DND-41 (cell line): Measurements from ENCODE around the gene WNT5A.

Experiments
- ATAC-seq: fragments of 200-7000 bp; cut with Tn5 transposase; 3 replicates; pipeline ENCODE4 v1.9.1; 2021; ENCODE audit warnings: low read depth; ENCODE audit not compliant: insufficient read depth
- DNase-seq: peaks from one replicate; pipeline ENCODE4 v3.0.0-alpha.2; 2020
- H2AFZ ChIP-seq: 2 replicates; pipeline ENCODE4 v1.6.0; 2012; ENCODE audit warnings: low read depth, low read length
- H3K27ac ChIP-seq: 2 replicates; pipeline ENCODE4 v1.5.1; 2012; ENCODE audit warnings: low read length, inconsistent platforms
- H3K27me3 ChIP-seq: fragments of 200-600 bp; sonication (generic); 2 replicates; pipeline ENCODE4 v1.6.0; 2012; ENCODE audit warnings: low read length, mild to moderate bottlenecking, inconsistent platforms; ENCODE audit not compliant: insufficient read depth, poor library complexity
- H3K36me3 ChIP-seq: 2 replicates; pipeline ENCODE4 v1.5.1; 2012; ENCODE audit warnings: low read length, inconsistent platforms; ENCODE audit not compliant: insufficient read depth
- H3K4me1 ChIP-seq: 2 replicates; pipeline ENCODE4 v1.5.1; 2012; ENCODE audit warnings: mild to moderate bottlenecking, low read length; ENCODE audit not compliant: insufficient read depth
- H3K4me2 ChIP-seq: 2 replicates; pipeline ENCODE4 v1.6.0; 2012; ENCODE audit warnings: mild to moderate bottlenecking, moderate library complexity, low read length, inconsistent platforms; ENCODE audit not compliant: insufficient read depth
- H3K4me3 ChIP-seq, 2 experiments: fragments of 200-600 bp in 1 of 2; shearing (Covaris generic) in 1 of 2; 2 replicates each; pipeline ENCODE4 v1.5.1; 2012 to 2016; ENCODE audit warnings: inconsistent platforms in 2 of 2, low read length in 2 of 2, mild to moderate bottlenecking in 2 of 2, low read depth in 1 of 2, moderate library complexity in 1 of 2
- H3K79me2 ChIP-seq: 2 replicates; pipeline ENCODE4 v1.6.0; 2012; ENCODE audit warnings: low read length, inconsistent platforms; ENCODE audit not compliant: insufficient read depth
- H3K9ac ChIP-seq: 2 replicates; pipeline ENCODE4 v1.6.0; 2012; ENCODE audit warnings: low read depth, mild to moderate bottlenecking, inconsistent platforms, low read length, moderate library complexity
- H3K9me3 ChIP-seq: 2 replicates; pipeline ENCODE4 v1.5.1; 2012; ENCODE audit warnings: low read length, moderate library complexity, mild to moderate bottlenecking, inconsistent platforms; ENCODE audit not compliant: insufficient read depth, severe bottlenecking
- H4K20me1 ChIP-seq: 2 replicates; pipeline ENCODE4 v1.6.0; 2012; ENCODE audit warnings: low read length; ENCODE audit not compliant: insufficient read depth
- CTCF ChIP-seq: IDR thresholded peaks from 2 replicates; pipeline ENCODE4 v1.5.1; 2012; ENCODE audit warnings: borderline replicate concordance, low read length, moderate library complexity, mild to moderate bottlenecking; ENCODE audit not compliant: poor library complexity, severe bottlenecking; ENCODE audit errors: extremely low read depth
- EZH2 ChIP-seq: IDR thresholded peaks from 3 replicates; pipeline ENCODE4 v1.6.1; 2012; ENCODE audit warnings: borderline replicate concordance, low read depth, mild to moderate bottlenecking, moderate library complexity, low read length, inconsistent platforms; ENCODE audit not compliant: severe bottlenecking

WNT5A gene

DNA sequence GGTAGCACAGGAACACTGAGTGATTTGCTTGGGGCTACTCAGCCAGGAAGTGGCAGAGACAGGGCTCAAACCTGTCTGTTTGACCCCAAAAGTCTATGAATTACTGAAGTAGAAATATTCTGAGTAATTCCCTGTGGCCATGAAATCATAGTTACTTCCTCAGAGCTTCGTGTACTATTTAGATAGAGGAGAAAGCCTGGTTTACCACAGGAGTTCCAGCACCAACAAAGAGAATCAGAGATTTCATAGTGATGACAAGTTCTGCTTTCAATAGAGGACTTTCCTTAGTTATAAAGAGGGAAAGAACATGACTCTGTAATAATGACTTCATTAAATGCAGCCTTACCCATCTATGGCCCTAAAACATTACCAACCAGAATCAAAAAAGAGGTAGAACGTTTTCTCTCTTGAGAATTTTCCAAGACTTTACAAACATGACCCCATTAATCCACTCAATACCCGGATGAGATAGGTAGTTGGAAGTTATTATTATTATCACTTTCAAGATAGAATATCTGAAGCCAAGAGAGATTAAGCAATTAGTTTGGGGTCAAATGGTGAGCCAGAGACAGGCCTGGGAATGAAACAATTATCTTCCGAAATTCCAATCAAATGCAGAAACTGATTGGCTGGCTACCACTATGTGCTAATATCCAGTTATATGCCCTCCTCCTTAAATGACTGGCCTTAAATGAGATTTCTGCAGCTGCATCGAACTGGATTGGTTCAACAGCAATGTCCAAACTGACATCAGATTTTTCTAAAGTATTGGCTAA, 13.6 kb upstream of the WNT5A start:
- DNase-seq = no peak
- Histone ChIP-seq H3K27ac (no peak overlapping the region), H2AFZ (no peak overlapping the region), H3K9me3 (no peaks in the 10 kb centered on the region), H3K79me2 (no peaks in the 10 kb centered on the region), H3K9ac (no peak overlapping the region), H3K4me3 (no peak overlapping the region), H3K4me1 (no peaks in the 10 kb centered on the region), H3K36me3 (no peaks in the 10 kb centered on the region), H3K4me2 (no peak overlapping the region), H3K27me3 (no peaks in the 10 kb centered on the region), H4K20me1 (no peaks in the 10 kb centered on the region)
- no peak for TF ChIP-seq CTCF
- TF ChIP-seq EZH2 = no peak
- ATAC-seq = no peak

DNA sequence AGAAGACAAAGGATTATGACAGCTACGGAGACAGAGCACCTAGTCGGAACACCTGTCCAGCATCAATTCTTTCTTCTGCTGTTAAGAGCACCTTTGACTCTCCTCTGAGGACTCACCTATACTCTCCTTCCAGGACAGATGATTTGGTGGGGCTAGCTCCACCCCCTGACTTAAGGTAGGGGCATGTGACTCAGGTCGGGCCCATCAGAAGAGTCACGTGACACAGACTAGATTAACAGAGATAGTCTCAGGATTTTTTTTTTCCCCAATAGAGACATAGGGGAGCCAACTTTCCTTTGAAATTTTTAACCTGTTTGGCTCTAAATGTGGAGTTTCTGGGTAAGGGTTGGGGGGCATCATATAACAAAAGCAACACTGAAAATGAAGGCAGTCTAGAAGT, 11.4 kb upstream of the WNT5A start:
- Histone ChIP-seq H3K27me3 (no peaks in the 10 kb centered on the region), H3K9ac (no peak overlapping the region)
- ATAC-seq = no peak

GRCh38 chr3:55497250-55497649, 10.1 kb upstream of the WNT5A start:
- H3K27ac ChIP-seq = no peak overlapping the region
- no peak for TF ChIP-seq CTCF
- no peak for TF ChIP-seq EZH2
- no peaks in the 10 kb centered on the region for H3K79me2 ChIP-seq
- H3K36me3 ChIP-seq = no peaks in the 10 kb centered on the region
- no peak overlapping the region for H3K9ac ChIP-seq
- no peak overlapping the region for H2AFZ ChIP-seq
- DNase-seq (no peak), ATAC-seq (no peak)
- no peaks in the 10 kb centered on the region for H3K27me3 ChIP-seq
- no peaks in the 10 kb centered on the region for H3K4me1 ChIP-seq
- H3K9me3 ChIP-seq = no peaks in the 10 kb centered on the region
- H3K4me2 ChIP-seq = no peak overlapping the region
- no peaks in the 10 kb centered on the region for H4K20me1 ChIP-seq
- no peak overlapping the region for H3K4me3 ChIP-seq

More for the DNA sequence above, 11.4 kb upstream of the WNT5A start:
- no peak for DNase-seq
- no peaks in the 10 kb centered on the region for H3K79me2 ChIP-seq
- H3K4me1 ChIP-seq = no peaks in the 10 kb centered on the region
- H3K4me2 ChIP-seq = no peak overlapping the region
- no peak for TF ChIP-seq EZH2
- TF ChIP-seq CTCF = no peak
- H3K27ac ChIP-seq = no peak overlapping the region
- H2AFZ ChIP-seq = no peak overlapping the region; the same call in 1 of the 2 replicates
- no peak overlapping the region for H3K4me3 ChIP-seq
- H3K9me3 ChIP-seq = no peaks in the 10 kb centered on the region
- no peaks in the 10 kb centered on the region for H4K20me1 ChIP-seq
- no peaks in the 10 kb centered on the region for H3K36me3 ChIP-seq

GRCh38 chr3:55494976-55495375, 7.9 kb upstream of the WNT5A start:
- H3K9ac ChIP-seq = no peak overlapping the region
- no peak overlapping the region for H2AFZ ChIP-seq
- DNase-seq (no peak), ATAC-seq (no peak)
- no peaks in the 10 kb centered on the region for H3K4me1 ChIP-seq
- TF ChIP-seq CTCF = no peak
- no peak for TF ChIP-seq EZH2
- no peaks in the 10 kb centered on the region for H3K9me3 ChIP-seq
- H3K27me3 ChIP-seq = no peaks in the 10 kb centered on the region
- no peaks in the 10 kb centered on the region for H3K79me2 ChIP-seq
- no peak overlapping the region for H3K4me3 ChIP-seq
- H3K36me3 ChIP-seq = no peaks in the 10 kb centered on the region
- no peak overlapping the region for H3K4me2 ChIP-seq
- no peaks in the 10 kb centered on the region for H4K20me1 ChIP-seq
- no peak overlapping the region for H3K27ac ChIP-seq
